ENCODE measurements around the gene ZNF316.

Gene ZNF316

GRCh38 chr7:6643915-6644625 is 7.0 kb downstream of the ZNF316 start:
- no peak overlapping the region for H3K4me3 ChIP-seq (ENCODE audit: low read length)
- DNase-seq, result no peak
- peaks cover 10% of the 10 kb centered on the region for H3K79me2 ChIP-seq (ENCODE audit: low read length)
- H3K4me2 ChIP-seq (ENCODE audit: low read depth, low read length), result no peak overlapping the region
- H3K27ac ChIP-seq (ENCODE audit: low read length), result no peak overlapping the region
- TF ChIP-seq EZH2 (optimal IDR thresholded peaks at IDR 0.05; ENCODE audit: low read depth, low read length) (no peak), EZH2phosphoT487 (IDR thresholded peaks at IDR 0.05; ENCODE audit: low read length) (no peak)
- TF ChIP-seq, protein P1, sequence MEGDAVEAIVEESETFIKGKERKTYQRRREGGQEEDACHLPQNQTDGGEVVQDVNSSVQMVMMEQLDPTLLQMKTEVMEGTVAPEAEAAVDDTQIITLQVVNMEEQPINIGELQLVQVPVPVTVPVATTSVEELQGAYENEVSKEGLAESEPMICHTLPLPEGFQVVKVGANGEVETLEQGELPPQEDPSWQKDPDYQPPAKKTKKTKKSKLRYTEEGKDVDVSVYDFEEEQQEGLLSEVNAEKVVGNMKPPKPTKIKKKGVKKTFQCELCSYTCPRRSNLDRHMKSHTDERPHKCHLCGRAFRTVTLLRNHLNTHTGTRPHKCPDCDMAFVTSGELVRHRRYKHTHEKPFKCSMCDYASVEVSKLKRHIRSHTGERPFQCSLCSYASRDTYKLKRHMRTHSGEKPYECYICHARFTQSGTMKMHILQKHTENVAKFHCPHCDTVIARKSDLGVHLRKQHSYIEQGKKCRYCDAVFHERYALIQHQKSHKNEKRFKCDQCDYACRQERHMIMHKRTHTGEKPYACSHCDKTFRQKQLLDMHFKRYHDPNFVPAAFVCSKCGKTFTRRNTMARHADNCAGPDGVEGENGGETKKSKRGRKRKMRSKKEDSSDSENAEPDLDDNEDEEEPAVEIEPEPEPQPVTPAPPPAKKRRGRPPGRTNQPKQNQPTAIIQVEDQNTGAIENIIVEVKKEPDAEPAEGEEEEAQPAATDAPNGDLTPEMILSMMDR (IDR thresholded peaks at IDR 0.05; ENCODE audit: low read length), result no peak
- no peak overlapping the region for H3K9ac ChIP-seq (ENCODE audit: low read length)
- H3K27me3 ChIP-seq (replicated peaks; ENCODE audit: insufficient read depth, low read length), result no peaks in the 10 kb centered on the region
- peaks cover 8% of the 10 kb centered on the region; the same call in 1 of the 2 replicates for H3K36me3 ChIP-seq (replicated peaks; ENCODE audit: insufficient read depth, low read length)
- no peak overlapping the region for H2AFZ ChIP-seq (ENCODE audit: low read length)
- H4K20me1 ChIP-seq (ENCODE audit: insufficient read depth, low read length), result no peaks in the 10 kb centered on the region
- no peaks in the 10 kb centered on the region for H3K9me3 ChIP-seq (replicated peaks; ENCODE audit: insufficient read depth, low read length)
- H3F3A ChIP-seq (ENCODE audit: insufficient read depth, low read length), result no peaks in the 10 kb centered on the region
- H3K4me1 ChIP-seq (ENCODE audit: low read length), result no peaks in the 10 kb centered on the region
- no peaks in the 10 kb centered on the region for H3K9me2 ChIP-seq (replicated peaks; ENCODE audit: insufficient read depth, low read length)

GRCh38 chr7:6644728-6645127 is 7.6 kb downstream of the ZNF316 start:
- Histone ChIP-seq H3K9me2 (replicated peaks; ENCODE audit: insufficient read depth, low read length) (no peaks in the 10 kb centered on the region), H3K27ac (ENCODE audit: low read length) (no peak overlapping the region), H3K4me3 (ENCODE audit: low read length) (no peak overlapping the region), H3F3A (ENCODE audit: insufficient read depth, low read length) (no peaks in the 10 kb centered on the region), H3K9ac (ENCODE audit: low read length) (no peak overlapping the region), H4K20me1 (ENCODE audit: insufficient read depth, low read length) (no peaks in the 10 kb centered on the region), H3K4me2 (ENCODE audit: low read depth, low read length) (no peak overlapping the region), H3K9me3 (replicated peaks; ENCODE audit: insufficient read depth, low read length) (no peaks in the 10 kb centered on the region), H2AFZ (ENCODE audit: low read length) (no peak overlapping the region), H3K27me3 (replicated peaks; ENCODE audit: insufficient read depth, low read length) (no peaks in the 10 kb centered on the region), H3K36me3 (replicated peaks; ENCODE audit: insufficient read depth, low read length) (peaks cover 8% of the 10 kb centered on the region; the same call in 1 of the 2 replicates), H3K79me2 (ENCODE audit: low read length) (peaks cover 3% of the 10 kb centered on the region), H3K4me1 (ENCODE audit: low read length) (no peaks in the 10 kb centered on the region)
- no peak for DNase-seq
- TF ChIP-seq, protein P1 (IDR thresholded peaks at IDR 0.05; ENCODE audit: low read length), result no peak
- no peak for TF ChIP-seq EZH2phosphoT487 (IDR thresholded peaks at IDR 0.05; ENCODE audit: low read length)
- TF ChIP-seq EZH2 (optimal IDR thresholded peaks at IDR 0.05; ENCODE audit: low read depth, low read length), result no peak

GRCh38 chr7:6646465-6646864 is 9.3 kb downstream of the ZNF316 start:
- no peak for TF ChIP-seq EZH2 (optimal IDR thresholded peaks at IDR 0.05; ENCODE audit: low read depth, low read length)
- TF ChIP-seq, protein P1 (IDR thresholded peaks at IDR 0.05; ENCODE audit: low read length), result no peak
- no peak for TF ChIP-seq EZH2phosphoT487 (IDR thresholded peaks at IDR 0.05; ENCODE audit: low read length)
- no peak for DNase-seq
- no peaks in the 10 kb centered on the region for H3F3A ChIP-seq (ENCODE audit: insufficient read depth, low read length)
- no peaks in the 10 kb centered on the region for H3K27me3 ChIP-seq (replicated peaks; ENCODE audit: insufficient read depth, low read length)
- no peak overlapping the region for H3K4me2 ChIP-seq (ENCODE audit: low read depth, low read length)
- H3K27ac ChIP-seq (ENCODE audit: low read length), result no peak overlapping the region
- H2AFZ ChIP-seq (ENCODE audit: low read length), result no peak overlapping the region
- H3K36me3 ChIP-seq (replicated peaks; ENCODE audit: insufficient read depth, low read length), result peaks cover 8% of the 10 kb centered on the region; the same call in 1 of the 2 replicates
- no peaks in the 10 kb centered on the region for H3K79me2 ChIP-seq (ENCODE audit: low read length)
- no peaks in the 10 kb centered on the region for H4K20me1 ChIP-seq (ENCODE audit: insufficient read depth, low read length)
- H3K4me3 ChIP-seq (ENCODE audit: low read length), result no peak overlapping the region
- H3K9me2 ChIP-seq (replicated peaks; ENCODE audit: insufficient read depth, low read length), result no peaks in the 10 kb centered on the region
- H3K9ac ChIP-seq (ENCODE audit: low read length), result no peak overlapping the region
- H3K9me3 ChIP-seq (replicated peaks; ENCODE audit: insufficient read depth, low read length), result no peaks in the 10 kb centered on the region
- H3K4me1 ChIP-seq (ENCODE audit: low read length), result no peaks in the 10 kb centered on the region

Measured in MM.1S (cell line).